GM21529 (cell line): ENCODE results near the gene BPIFB2.
"Not testable (repeated sequence)": the region's sequence is repeated elsewhere in the genome, so short reads cannot be mapped to it uniquely, and the experiment has no call there.

Source experiments
- ATAC-seq: cut with Tn5 transposase; IDR thresholded peaks from one replicate; pipeline ENCODE4 v1.9.1; 2021; ENCODE audit not compliant: unreplicated experiment

The BPIFB2 gene

GRCh38 chr20:32970115-32970972, 37.2 kb upstream of the BPIFB2 start:
- no peak for ATAC-seq

DNA sequence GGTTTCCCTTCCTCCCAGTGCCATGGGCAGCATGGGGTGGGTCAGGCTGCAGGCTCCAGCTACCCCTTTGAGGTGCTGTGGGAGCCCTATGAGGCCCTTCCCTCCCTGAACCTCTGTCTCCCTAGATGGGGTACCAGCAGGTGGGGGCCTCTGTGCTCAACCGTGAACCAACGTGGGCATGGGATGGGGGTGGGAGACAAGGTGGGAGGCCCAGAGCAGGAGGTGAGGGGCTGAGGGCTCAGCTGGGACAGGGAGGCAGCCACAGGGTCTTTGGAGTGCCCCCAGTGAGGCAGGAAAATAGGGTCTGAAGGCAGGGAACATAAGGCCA, 36.6 kb upstream of the BPIFB2 start:
- ATAC-seq: no peak

GRCh38 chr20:32971703-32972161, 35.8 kb upstream of the BPIFB2 start:
- peak; percentile 13 for ATAC-seq

DNA sequence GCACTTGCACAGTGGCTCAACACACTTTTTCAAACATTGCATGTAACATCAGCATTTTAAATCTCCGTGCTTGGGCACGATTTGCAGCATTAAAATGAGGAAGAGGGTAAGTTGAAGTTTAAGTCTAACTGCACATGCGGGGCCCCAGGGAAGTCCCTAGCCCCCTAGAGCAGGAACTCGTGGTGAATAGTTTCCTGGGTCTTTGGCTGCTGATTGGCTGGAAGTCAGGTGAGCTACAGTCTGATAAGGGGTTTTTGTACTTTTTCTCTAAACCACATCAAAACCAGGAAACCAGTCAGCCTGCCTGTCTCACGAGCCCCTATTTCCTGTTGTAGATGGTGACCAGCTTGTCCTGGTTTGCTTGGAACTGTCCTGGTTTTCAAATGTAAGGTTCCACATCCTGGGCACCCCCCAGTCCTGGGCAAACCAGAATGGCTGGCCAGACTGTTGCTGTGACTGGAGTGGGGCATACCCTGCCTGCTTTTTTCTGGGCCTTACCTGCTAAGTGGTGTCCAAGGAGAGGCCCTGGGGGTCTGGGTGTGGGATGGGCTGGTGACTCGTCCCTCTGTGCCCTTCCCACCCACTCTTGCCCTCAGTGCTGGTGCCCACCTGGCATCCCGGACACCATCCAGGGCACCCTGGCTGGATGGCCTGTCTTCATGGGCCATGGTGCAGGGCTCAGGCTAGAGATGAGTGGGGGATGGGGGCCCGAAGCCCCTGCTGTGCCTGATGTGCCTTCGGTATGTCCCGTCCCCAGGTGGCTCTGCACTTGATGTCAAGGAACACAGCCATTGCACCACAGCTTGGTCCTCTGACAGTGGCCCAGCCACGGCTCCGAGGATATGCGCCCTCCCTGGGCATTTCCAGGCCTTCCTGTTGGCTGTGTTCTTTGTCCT, 35.1 kb upstream of the BPIFB2 start:
- peak; percentile 88 for ATAC-seq

DNA sequence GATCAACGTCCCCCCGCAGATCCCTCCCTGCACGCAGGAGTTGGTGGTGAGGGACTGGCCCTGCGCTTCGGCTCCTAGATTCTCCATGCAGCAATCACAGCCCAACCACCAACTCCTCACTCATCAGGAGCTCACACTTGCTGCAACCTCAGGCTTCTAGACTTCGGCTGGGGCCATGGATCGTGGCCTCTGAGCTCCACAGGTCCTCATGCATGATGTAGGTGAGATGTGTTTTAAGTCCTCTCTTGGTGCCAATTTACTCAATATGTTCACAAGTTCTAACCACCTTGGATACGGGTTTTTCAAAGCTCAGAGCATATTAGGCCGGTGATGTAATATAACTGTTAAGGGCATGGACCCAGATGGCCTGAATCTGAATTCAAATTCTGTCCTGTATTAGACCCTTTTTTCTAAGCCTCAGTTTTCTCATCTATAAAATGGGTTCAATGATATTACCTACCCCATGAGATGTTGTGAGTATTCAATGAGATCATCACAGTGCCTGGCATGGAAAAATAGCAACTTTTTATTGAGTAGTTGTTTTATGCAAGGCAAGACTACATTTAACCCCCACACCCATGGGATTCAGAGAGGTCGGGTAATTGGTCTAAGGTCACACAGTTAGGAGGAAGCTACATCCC, 34.3 kb upstream of the BPIFB2 start:
- ATAC-seq: no peak

- ATAC-seq: not testable (repeated sequence)
Measured at GRCh38 chr20:32974204-32975064, 33.1 kb upstream of the BPIFB2 start.

- ATAC-seq: not testable (repeated sequence)
Measured at GRCh38 chr20:32975121-32975520, 32.4 kb upstream of the BPIFB2 start.

- no peak for ATAC-seq
Measured at GRCh38 chr20:32975698-32976674, 31.5 kb upstream of the BPIFB2 start.

DNA sequence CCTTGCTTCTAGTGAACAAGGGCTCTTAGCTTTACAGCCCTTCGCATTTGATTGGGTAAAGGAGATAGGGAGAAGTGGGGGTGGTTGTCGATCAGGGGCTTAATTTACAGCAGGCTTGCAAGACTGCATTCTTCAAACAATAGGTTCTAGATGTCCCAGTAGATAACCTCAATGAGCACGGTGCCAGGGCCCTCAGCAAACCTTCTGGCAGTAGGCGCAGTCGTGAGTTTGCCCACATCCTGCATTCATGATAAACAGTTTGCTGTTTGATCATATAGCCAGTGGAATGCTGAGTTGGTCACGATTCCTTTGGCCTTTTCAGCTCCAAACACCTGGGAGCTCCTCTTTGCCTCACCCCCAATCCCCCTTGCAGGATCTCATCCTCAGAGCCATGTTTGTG, 30.8 kb upstream of the BPIFB2 start:
- no peak for ATAC-seq

DNA sequence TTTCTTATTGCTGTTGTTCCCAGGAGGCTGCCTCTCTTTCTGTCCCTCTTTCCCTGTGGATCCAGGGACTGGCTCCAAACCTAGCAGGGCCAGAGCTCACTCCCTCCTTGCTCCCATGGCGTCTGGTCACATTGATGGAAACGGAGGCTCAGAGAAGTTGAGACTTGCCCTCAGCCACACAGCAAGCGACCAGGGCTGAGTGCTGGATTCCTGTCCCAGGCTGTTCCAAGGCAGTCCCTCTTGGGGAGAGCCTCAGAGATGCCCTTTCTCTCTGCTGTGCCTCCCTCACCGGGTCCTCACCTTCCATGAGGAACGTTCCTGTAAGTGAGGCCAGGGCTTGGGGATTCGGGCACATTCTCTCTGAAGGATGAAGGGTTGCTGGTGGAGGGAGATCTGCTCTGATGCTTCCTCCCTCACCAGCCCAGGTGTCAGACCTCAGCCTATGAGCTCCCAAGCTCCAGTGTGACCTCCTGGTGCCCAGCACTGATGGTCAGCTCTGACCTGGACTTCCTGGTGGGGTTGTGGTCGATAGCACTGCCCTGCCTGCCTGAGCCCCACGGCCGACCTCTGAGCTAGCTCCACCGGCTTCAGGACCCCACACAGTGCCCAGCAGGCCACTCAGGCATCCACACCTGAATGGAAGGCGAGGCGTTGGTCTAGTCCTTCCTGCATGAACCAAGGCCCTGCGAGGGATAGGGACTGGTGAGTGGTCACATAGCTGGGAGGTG, 30.1 kb upstream of the BPIFB2 start:
- no peak for ATAC-seq

GRCh38 chr20:32978009-32978335, 29.5 kb upstream of the BPIFB2 start:
- ATAC-seq: no peak

DNA sequence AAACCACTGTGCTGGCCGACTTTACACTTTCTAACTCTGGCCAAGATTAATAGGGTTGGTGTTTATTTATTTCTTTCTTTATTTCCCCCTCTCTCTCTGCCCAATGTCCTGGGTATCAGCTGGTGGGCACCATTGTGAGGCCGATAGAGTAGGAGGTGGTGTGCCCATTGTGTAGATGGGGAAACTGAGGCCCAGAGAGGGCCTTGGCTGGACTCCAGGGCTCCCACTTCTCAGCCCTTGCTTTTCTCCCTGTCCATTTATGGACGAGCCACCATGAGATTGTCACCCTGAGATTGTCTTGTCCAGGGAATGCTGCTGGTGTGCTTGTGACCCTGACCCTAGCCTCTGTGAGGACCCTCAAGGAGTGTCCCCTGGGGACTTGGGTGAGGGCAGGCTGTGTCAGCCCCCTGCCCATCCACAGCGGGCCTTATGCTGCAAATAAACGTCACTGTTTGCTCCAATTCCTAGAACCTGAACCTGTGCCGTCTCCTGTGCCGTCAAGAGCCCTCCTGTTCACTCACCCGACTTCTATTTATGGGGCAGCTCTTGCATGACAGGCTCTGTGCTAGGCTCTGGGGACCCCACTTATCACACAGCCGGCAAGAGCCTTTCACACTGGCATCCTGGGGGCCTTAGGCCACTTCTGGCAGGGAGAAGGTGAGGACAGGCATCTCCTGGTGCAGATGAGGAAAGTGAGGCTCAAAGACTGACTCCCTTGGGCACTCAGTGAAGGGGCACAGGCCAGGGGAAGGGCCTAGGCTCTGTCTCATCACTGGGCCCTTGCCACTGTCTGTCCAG, 28.1 kb upstream of the BPIFB2 start:
- ATAC-seq: no peak

GRCh38 chr20:32980131-32980941, 27.2 kb upstream of the BPIFB2 start:
- ATAC-seq: no peak

DNA sequence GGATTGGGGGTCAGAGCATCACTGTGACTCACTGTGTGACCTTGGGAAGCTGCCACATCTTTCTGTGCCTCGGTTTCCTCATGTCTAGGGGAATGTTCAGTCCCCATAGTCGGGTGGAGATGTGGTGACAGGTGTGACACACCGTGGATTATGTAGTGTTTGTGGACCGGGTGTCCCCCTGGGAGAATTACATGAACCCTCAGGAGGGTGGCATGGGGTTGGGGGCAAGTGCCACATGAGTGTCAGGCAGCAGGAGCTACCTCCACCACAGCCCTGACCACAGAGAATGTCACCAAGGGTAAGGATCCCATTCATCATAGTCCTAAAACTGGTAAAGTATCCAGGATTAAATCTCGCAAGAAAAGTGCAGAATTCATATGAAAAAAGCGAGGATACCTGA, 26.5 kb upstream of the BPIFB2 start:
- ATAC-seq: no peak

DNA sequence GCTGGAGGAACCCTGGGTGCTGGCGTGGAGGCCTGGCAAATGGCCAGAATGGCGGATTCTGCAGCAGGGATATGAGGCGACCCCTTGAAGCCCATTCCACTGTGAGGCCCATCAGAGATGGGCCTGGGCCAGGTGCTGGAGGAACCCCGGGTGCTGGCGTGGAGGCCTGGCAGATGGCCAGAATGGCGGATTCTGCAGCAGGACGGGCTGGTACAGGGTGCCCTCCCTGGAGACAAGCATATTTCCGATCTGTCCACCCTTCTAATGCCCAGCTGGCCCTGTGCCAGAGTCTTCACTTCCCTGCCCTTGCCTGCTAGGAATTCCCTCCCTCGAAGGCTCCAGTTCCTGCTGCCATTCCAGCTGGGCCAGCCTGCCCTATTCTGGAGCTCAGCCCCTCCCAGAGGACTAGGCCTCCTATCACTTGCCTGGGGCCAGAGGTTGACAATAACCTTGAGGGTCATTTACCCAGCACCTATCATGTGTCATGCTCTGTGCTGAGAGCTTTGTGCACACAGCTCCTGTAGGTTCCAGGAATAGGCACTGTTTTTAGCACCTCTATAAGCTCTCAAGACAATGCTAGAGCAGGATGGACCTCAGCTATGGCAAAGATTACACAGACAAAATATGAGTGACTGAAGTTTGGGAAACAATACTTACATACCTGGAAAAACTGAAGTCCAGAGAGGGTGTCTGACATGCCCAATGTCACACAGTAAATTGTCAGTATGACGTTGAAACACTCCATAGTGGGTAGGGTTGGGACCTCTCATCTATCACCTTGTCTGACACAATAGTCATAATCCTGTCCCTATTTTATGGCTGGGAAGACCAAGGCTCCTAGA, 24.7 kb upstream of the BPIFB2 start:
- ATAC-seq: no peak

DNA sequence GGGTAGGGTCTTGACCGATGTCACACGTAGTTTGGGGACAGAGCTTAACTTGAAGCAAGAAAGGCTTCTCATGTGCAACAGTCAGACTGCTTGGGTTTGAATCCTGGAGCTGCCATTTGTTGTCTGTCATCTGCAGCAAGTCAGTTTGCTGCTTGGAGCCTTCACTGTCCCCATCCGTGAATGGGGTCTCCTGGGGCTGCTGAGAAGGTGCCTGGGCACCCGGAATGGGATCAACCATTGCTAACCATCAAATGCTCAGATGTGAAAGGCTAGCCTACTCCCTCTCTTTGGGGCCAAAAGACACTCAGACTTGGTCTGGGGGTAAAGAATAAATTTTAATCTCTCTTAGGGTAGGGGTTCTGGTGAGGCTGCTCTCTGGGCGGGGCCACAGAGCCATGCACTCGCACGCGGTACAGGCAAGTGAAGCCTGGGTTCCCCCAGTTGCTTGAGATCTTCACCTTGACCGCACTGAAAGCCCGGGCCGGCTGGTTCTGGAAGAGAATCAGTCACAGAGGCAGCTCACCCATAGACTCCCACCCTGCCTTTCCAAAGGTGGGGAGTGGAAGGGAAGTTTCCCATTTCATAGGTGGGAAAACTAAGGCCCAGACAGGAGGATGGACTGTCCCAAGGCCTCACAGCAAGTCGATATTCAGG, 23.9 kb upstream of the BPIFB2 start:
- no peak for ATAC-seq
